Epithelial cell of esophagus (primary cell): ENCODE results near the gene ZNF670.

Source experiments
- DNase-seq: peaks from one replicate; pipeline ENCODE4 v3.0.0; 2010; ENCODE audit warnings: low read depth
- H3K4me3 ChIP-seq: 2 replicates; pipeline ENCODE4 v1.5.1; 2011; ENCODE audit warnings: mild to moderate bottlenecking, low read length, control low read depth
- TF ChIP-seq, protein P1 (sequence below): IDR thresholded peaks from 2 replicates; pipeline ENCODE4 v1.5.1; 2011; ENCODE audit warnings: low read depth, mild to moderate bottlenecking, low read length, control low read depth, inconsistent platforms; ENCODE audit not compliant: insufficient read depth; ENCODE audit errors: missing control alignments

The ZNF670 gene

DNA sequence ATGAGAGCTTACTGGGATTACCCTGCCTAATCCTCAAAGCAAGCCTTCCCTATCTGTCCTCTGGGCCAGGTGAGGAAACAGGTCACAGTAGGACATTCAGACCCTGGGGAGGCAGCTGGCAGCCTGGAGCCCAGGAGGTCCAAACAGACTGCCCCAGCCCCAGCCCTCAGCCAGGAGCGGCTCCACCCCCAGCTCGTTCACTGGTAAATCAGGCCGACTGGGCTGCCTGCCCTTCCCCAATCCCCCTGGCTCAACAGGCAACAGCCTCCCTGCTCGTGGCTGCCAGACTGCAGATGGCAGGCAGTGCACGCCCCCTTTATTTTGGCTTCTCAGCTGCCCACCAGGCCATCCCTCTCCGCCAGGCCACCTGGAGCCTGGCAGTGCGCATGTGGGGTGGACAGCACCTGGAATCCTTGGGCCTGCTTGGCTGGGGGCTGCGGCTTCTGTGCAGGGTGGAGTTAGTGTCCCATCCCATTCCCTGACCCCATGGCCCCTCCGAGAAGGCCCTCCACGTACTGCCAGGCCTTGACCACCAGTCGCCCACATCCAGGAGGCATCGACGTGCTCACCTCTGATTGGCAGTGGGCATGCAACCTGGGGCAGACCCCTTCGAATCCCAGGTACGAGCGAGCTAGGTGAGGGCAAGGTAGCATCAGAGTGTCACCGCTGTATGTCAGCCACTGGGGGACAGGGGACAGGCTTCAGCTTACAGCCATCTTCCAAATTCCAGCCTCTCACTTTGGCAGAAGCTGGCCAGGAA, 11.2 kb upstream of the ZNF670 start:
- TF ChIP-seq, protein P1, sequence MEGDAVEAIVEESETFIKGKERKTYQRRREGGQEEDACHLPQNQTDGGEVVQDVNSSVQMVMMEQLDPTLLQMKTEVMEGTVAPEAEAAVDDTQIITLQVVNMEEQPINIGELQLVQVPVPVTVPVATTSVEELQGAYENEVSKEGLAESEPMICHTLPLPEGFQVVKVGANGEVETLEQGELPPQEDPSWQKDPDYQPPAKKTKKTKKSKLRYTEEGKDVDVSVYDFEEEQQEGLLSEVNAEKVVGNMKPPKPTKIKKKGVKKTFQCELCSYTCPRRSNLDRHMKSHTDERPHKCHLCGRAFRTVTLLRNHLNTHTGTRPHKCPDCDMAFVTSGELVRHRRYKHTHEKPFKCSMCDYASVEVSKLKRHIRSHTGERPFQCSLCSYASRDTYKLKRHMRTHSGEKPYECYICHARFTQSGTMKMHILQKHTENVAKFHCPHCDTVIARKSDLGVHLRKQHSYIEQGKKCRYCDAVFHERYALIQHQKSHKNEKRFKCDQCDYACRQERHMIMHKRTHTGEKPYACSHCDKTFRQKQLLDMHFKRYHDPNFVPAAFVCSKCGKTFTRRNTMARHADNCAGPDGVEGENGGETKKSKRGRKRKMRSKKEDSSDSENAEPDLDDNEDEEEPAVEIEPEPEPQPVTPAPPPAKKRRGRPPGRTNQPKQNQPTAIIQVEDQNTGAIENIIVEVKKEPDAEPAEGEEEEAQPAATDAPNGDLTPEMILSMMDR = no peak
- no peak for DNase-seq
- H3K4me3 ChIP-seq = no peak overlapping the region

- H3K4me3 ChIP-seq = no peak overlapping the region
- TF ChIP-seq, protein P1 = no peak
- DNase-seq = no peak
Observed at GRCh38 chr1:247088967-247089366, 10.4 kb upstream of the ZNF670 start.

- no peak overlapping the region for H3K4me3 ChIP-seq
- TF ChIP-seq, protein P1 = no peak
- DNase-seq = no peak
Observed at GRCh38 chr1:247087256-247087655, 8.6 kb upstream of the ZNF670 start.

DNA sequence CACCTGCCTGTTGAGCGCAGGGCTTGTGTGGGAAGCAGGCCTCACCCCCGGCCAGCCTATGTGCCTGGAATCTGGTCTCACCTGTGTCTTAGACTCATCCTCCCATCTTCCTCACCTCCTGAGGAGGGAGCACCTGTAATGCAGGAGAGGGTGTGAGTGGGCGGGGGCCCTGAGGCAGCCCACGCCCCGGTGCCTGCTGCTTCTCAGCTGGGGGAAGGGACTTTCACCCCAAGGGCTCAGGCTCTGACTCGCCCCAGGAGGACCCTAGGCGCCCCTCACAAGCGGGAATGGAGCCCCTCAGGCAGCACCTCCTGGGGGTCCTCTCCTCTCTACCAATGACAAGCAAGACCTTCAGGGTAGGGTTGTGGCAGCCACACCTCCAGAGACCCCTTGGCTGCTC, 6.7 kb upstream of the ZNF670 start:
- TF ChIP-seq, protein P1 = no peak
- no peak overlapping the region for H3K4me3 ChIP-seq
- no peak for DNase-seq

DNA sequence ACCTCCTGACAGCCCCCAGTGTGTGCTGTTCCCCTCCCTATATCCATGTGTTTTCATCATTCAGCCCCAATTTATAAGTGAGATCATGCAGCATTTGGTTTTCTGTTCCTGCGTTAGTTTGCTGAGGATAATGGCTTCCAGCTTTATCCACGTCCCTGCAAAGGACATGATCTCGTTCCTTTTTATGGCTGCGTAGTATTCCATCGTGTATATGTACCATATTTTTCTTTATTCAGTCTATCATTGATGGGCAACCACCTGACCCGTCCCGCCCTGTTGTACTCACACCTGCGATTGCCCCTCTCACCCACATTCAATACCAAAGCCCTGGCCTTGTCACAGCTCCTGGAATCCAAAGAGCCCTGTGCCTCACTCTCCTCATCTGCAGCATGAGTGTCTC, 6.2 kb upstream of the ZNF670 start:
- TF ChIP-seq, protein P1 = no peak

DNA sequence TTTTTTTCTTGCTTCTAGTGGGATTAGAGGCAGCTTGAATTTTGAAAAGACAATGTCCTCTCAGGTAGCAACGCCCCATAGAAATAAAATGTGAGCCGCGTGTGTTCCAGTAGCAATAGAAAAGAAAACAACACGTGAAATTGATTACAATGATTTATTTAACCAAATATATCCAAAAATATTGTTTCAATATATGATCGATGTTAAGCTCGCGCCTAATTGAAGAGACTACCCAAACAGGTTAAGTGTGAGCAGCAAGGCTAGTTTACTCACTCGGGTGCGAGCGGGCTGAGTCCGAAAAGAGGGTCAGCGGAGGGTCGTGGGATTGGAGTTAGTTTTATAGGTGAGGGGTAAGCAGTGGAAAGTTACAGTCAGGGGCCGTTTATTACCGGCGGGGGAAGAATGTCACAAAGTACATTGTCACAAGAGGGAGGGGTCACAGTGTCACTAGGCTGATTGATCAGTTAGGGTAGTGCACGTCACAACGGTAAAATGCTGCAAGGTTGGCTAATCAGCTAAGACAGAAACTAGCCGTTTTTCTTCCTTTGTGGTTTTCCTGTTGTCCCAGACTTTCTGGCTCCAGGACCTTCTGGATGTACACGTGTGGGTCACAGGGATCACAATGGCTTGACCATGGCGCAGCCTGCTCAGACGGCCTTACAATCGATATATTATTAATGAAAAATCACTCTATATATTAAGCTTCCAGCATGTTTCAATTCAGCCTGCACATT, 697 bp upstream of the ZNF670 start:
- no peak overlapping the region for H3K4me3 ChIP-seq
- TF ChIP-seq, protein P1 = no peak
- no peak for DNase-seq

More for the DNA sequence above, 6.2 kb upstream of the ZNF670 start:
- no peak overlapping the region for H3K4me3 ChIP-seq
- DNase-seq = no peak
